H1 (cell line): ENCODE data around the gene U2SURP. TPM values are rescaled to one million over a fixed set of nuclear protein-coding genes. Genes with fewer than 3 reads are reported as not detected.

Source experiments
- ATF3 ChIP-seq: IDR thresholded peaks from 2 replicates; pipeline ENCODE4 v1.6.1; 2011; ENCODE audit warnings: low read depth, mild to moderate bottlenecking, low read length; ENCODE audit not compliant: insufficient read depth
- CBX5 ChIP-seq: fragments of 300-800, 300-1000 bp; sonication (generic); IDR thresholded peaks from 2 replicates; pipeline ENCODE4 v1.7.1; 2016; ENCODE audit warnings: antibody characterized with exemption, low read length, low read depth
- polyA plus RNA-seq, 7 experiments: library from polyadenylated mRNA; depleted of rRNA in 3 of 7; stranded (reverse) in 5 of 7; unstranded in 2 of 7; fragments of >200 nt in 5 of 7; fragments of 200-250 nt in 2 of 7; gene quantifications; 1 replicate in 5 of 7; 2 replicates in 1 of 7; 4 replicates in 1 of 7; pipeline versions ENCODE4 v1.2.1 to v1.2.3, GENCODE V29; 2011 to 2013; ENCODE audit warnings: missing spikeins in 2 of 7, mixed read lengths in 2 of 7
- total RNA-seq: library from RNA; stranded (reverse); fragmentation: NEBNext Ultra II Directional; extraction: Animal tissue kit (Norgen Biotek cat#: 25700); gene quantifications from 2 replicates; pipeline ENCODE4 v1.2.1, GENCODE V29; 2021

U2SURP gene
- total and polyA plus RNA-seq, 2 of the 8 experiments (the other 6 are each of a cell fraction or from before 2014, with no cell fraction given): 22.2 to 167 TPM

GRCh38 chr3:142977399-142977728 is 24.0 kb upstream of the U2SURP start (continued):
- no peak for TF ChIP-seq ATF3
- no peak for TF ChIP-seq CBX5
- TF ChIP-seq, all 59 proteins: peak for 0
